Activated CD8-positive, alpha-beta memory T cell treated with anti-CD3 and anti-CD28 coated beads, Interleukin-2, amount 10 ng/mL, durations not matched to agents 7 days and 5 days (primary cell): ENCODE measurements around the gene CLMN. TPM values are rescaled to one million over a fixed set of nuclear protein-coding genes. Genes with fewer than 3 reads are reported as not detected.

Experiments used
- ATAC-seq: fragments of 150-1000 bp; cut with Tn5 transposase; one replicate; pipeline ENCODE4 v1.10.0; 2021; ENCODE audit warnings: moderate library complexity
- CTCF ChIA-PET: fragments of 350-600 bp; sonication (Branson Sonifier 250); formaldehyde crosslinking; loops from one replicate; lab custom pipeline; 2021; ENCODE audit warnings: antibody characterized with exemption; lab: Charles Lee
- DNase-seq: peaks from one replicate; pipeline ENCODE4 v3.0.0-alpha.2; 2020
- H3K27ac Mint-ChIP-seq: one replicate; pipeline ENCODE4 v1.8.0; 2021; ENCODE audit warnings: mild to moderate bottlenecking, mixed read lengths
- H3K27me3 Mint-ChIP-seq: one replicate; pipeline ENCODE4 v1.8.0; 2021; ENCODE audit warnings: mixed read lengths
- H3K36me3 Mint-ChIP-seq: one replicate; pipeline ENCODE4 v1.8.0; 2021; ENCODE audit warnings: mild to moderate bottlenecking, mixed read lengths
- H3K4me1 Mint-ChIP-seq: one replicate; pipeline ENCODE4 v1.8.0; 2021; ENCODE audit warnings: mixed read lengths
- H3K4me3 Mint-ChIP-seq: one replicate; pipeline ENCODE4 v1.8.0; 2021; ENCODE audit warnings: mild to moderate bottlenecking, moderate library complexity, mixed read lengths
- H3K9me3 Mint-ChIP-seq: one replicate; pipeline ENCODE4 v1.8.0; 2022; ENCODE audit warnings: low read depth, mixed read lengths
- total RNA-seq, 2 experiments: library from RNA; stranded (reverse); gene quantifications; one replicate each; pipeline ENCODE4 v1.2.3, GENCODE V29; 2021

The CLMN gene
- total RNA-seq, 2 experiments from 2014 or later, result 0.42 to 0.91 TPM

GRCh38 chr14:95311752-95312151, 8.0 kb downstream of the CLMN start:
- ATAC-seq (no peak), DNase-seq (no peak)
- H3K27me3 Mint-ChIP-seq, result peaks cover 33% of the 10 kb centered on the region

DNA sequence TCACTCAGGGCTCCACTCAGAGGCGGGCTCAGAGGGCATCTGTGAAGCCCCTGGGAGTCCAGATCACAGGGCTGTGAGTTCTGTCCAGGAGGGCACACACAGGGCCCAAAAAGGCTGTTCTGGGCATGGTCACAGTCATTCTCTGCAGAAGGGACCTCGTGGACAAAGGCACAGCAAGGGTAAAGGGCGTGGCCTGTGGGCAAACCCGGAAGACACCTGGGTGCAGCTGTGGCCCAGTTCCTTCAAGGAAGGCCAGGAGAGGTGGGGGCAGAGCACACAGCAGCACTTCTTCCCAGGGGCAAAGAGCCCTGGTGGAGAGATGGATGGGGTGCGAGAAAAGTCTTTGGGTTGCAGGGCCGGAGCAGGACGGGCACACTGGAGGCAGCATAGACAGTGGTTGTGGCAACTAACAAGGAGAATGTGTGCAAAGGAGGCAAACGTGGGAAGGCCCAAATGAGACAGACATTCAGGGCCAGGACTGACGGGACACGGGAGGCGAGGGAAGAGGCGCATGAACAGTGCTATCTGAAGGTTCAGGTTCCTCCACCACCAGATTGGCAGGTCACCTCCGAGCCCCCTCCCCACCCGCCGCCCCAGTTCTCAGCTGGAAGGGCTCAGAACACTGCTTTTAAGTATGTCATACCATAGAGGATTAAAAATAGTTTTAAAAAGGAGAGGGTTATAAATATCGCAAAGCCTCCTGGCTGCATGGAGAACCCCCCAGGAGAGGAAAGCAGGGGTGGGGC, 8.9 kb downstream of the CLMN start:
- ATAC-seq (no peak), DNase-seq (no peak)
- Mint-ChIP-seq H3K27me3 (peaks cover 25% of the 10 kb centered on the region), H3K36me3 (no peaks in the 10 kb centered on the region), H3K27ac (no peak overlapping the region), H3K9me3 (no peaks in the 10 kb centered on the region), H3K4me1 (peaks cover 15% of the 10 kb centered on the region), H3K4me3 (no peak overlapping the region)
- CTCF ChIA-PET, result no interaction called here

More at GRCh38 chr14:95311752-95312151, 8.0 kb downstream of the CLMN start:
- Mint-ChIP-seq H3K36me3 (no peaks in the 10 kb centered on the region), H3K9me3 (no peaks in the 10 kb centered on the region), H3K4me1 (peaks cover 15% of the 10 kb centered on the region), H3K27ac (no peak overlapping the region), H3K4me3 (no peak overlapping the region)
- CTCF ChIA-PET, result no interaction called here

DNA sequence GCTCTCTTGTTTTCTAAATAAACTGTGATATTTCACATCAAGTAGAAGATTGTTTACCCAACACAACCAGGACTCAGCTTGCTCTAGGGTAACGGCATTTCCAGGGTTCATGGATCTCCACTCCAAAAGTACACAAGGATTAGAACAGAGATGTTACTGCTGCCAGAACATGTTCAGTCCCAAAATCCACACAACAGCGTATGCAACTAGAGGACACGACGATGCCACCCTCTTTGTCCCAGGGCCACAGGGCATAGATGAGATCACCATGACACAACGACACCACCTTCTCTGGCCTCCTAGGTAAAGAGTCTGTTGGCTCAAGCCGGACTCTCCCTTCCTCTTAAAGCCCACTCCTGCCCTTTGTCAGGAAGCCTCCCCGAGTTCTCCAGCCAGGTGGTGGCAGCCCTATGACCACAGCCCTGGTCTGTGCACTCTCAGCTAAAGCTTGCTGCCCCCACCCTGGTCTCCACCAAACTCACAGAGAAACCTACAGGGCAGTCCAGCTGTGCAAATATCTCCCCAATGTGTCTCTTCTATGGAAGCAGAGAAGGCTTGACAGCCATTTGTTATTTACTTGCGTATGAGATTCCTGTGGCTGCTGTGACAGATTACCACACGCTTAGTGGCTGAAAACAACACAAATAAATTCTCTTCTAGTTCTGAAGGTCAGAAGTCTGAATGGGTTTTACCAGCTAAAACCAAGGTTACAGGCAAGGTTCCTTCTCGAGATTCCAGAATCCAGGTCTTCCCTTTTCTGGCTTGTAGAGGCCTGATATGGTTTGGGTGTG, 10.3 kb downstream of the CLMN start:
- Mint-ChIP-seq H3K9me3 (no peaks in the 10 kb centered on the region), H3K36me3 (no peaks in the 10 kb centered on the region), H3K27me3 (peaks cover 24% of the 10 kb centered on the region), H3K4me1 (peaks cover 9% of the 10 kb centered on the region), H3K4me3 (no peak overlapping the region), H3K27ac (no peak overlapping the region)
- DNase-seq (no peak), ATAC-seq (no peak)
- CTCF ChIA-PET, result no interaction called here

- Mint-ChIP-seq H3K27ac (no peak overlapping the region), H3K4me1 (no peaks in the 10 kb centered on the region), H3K4me3 (no peak overlapping the region), H3K27me3 (peaks cover 24% of the 10 kb centered on the region), H3K36me3 (no peaks in the 10 kb centered on the region), H3K9me3 (no peaks in the 10 kb centered on the region)
- ATAC-seq (no peak), DNase-seq (no peak)
- CTCF ChIA-PET, result no interaction called here
Measured at GRCh38 chr14:95308073-95308472, 11.6 kb downstream of the CLMN start.

DNA sequence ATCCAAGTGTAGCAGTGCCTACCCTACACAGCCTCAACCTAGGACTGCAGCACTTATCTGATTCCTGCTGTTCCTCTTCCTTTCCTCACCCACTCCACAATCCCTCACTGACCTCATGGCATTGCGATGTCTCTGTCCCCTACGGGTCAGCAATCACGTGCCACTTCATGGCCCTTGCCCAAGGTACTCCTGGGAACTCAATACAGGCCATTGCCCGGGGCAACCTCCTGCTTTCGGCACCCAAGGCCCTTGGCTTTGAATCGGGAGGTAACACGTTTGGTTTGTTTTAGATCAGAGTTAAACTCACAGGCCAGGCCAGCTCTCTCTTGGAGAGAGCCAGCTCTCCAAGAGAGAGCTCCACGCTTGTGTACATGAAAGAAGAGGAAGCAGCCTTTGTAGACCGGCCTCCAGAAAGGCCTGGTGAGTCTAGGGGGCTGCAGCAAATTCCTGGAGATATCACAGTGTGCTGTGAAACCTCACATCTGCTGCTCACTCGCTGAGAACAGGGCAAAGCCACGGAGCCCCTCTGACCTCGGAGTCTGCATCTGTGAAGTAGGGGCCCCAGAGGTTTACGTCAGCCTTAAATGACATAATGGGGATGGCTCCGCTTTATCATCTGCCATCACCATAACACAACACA, 12.2 kb downstream of the CLMN start:
- CTCF ChIA-PET, result no interaction called here
- Mint-ChIP-seq H3K36me3 (no peaks in the 10 kb centered on the region), H3K9me3 (no peaks in the 10 kb centered on the region), H3K27me3 (peaks cover 28% of the 10 kb centered on the region), H3K27ac (no peak overlapping the region), H3K4me3 (no peak overlapping the region), H3K4me1 (no peaks in the 10 kb centered on the region)
- no peak for DNase-seq
- no peak for ATAC-seq

DNA sequence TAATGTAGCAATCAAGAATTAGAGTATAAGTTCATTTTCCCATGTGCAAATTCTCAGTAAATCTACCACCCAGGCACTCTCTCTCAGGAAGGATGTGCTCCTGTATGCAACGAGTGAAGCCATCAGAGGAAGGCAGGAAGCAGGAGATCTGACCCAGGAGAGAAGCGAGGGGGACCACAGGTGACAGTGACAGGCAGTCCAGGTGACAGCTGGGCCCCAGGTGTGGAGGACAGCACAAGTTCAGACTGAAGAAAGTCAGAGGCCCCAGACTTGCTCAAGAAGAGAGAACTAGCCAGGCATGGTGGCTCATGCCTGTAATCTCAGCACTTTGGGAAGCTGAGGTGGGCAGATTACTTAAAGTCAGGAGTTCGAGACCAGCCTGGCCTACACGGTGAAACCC, 13.8 kb downstream of the CLMN start:
- Mint-ChIP-seq H3K4me3 (no peak overlapping the region), H3K27me3 (peaks cover 31% of the 10 kb centered on the region), H3K9me3 (no peaks in the 10 kb centered on the region), H3K27ac (no peak overlapping the region), H3K36me3 (no peaks in the 10 kb centered on the region), H3K4me1 (no peaks in the 10 kb centered on the region)
- CTCF ChIA-PET, result no interaction called here
- no peak for DNase-seq
- no peak for ATAC-seq

DNA sequence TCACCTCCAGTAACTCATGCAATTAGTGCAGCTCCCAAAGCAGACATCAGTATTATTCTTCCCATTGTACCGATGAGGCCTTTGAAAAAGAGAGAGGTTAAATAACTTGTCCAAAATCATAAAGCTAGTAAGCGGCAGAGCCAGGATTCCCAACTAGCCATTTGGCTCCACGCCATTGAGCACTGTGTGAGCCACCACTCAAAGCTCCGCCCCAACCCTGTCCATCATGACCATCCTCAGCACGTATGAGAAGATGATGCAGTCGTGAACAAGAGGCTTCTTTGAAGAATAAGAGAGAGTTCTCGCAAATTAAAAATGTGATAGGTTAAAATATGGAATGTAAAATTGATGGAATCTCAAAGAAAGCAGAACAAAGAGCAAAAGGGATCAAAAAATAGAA, 14.6 kb downstream of the CLMN start:
- peaks cover 3% of the 10 kb centered on the region for H3K4me1 Mint-ChIP-seq
- H3K27me3 Mint-ChIP-seq, result peaks cover 30% of the 10 kb centered on the region
- H3K4me3 Mint-ChIP-seq, result no peak overlapping the region
- ATAC-seq (no peak), DNase-seq (no peak)
- H3K9me3 Mint-ChIP-seq, result no peaks in the 10 kb centered on the region
- no peaks in the 10 kb centered on the region for H3K36me3 Mint-ChIP-seq
- no peak overlapping the region for H3K27ac Mint-ChIP-seq
- CTCF ChIA-PET, result no interaction called here

GRCh38 chr14:95304342-95304741, 15.4 kb downstream of the CLMN start:
- DNase-seq, result no peak
- H3K4me1 Mint-ChIP-seq, result peaks cover 5% of the 10 kb centered on the region
- CTCF ChIA-PET, result interaction anchor here (0.6 kb wide), 1 partner anchor 146 kb away, joined by 4 read pairs; no protein-coding TSS in a partner anchor
- peaks cover 33% of the 10 kb centered on the region for H3K27me3 Mint-ChIP-seq
- no peaks in the 10 kb centered on the region for H3K36me3 Mint-ChIP-seq
- H3K4me3 Mint-ChIP-seq, result no peak overlapping the region
- H3K27ac Mint-ChIP-seq, result no peak overlapping the region
- H3K9me3 Mint-ChIP-seq, result no peaks in the 10 kb centered on the region
- no peak for ATAC-seq

GRCh38 chr14:95303552-95303951, 16.2 kb downstream of the CLMN start:
- H3K4me1 Mint-ChIP-seq, result peaks cover 5% of the 10 kb centered on the region
- no peaks in the 10 kb centered on the region for H3K36me3 Mint-ChIP-seq
- no peak overlapping the region for H3K4me3 Mint-ChIP-seq
- peaks cover 33% of the 10 kb centered on the region for H3K27me3 Mint-ChIP-seq
- ATAC-seq, result no peak
- no peak for DNase-seq
- no peaks in the 10 kb centered on the region for H3K9me3 Mint-ChIP-seq
- CTCF ChIA-PET, result no interaction called here
- H3K27ac Mint-ChIP-seq, result no peak overlapping the region

- Mint-ChIP-seq H3K36me3 (no peaks in the 10 kb centered on the region), H3K27ac (no peak overlapping the region), H3K4me1 (peaks cover 5% of the 10 kb centered on the region), H3K4me3 (no peak overlapping the region), H3K27me3 (peaks cover 35% of the 10 kb centered on the region), H3K9me3 (no peaks in the 10 kb centered on the region)
- ATAC-seq, result no peak
- CTCF ChIA-PET, result no interaction called here
- no peak for DNase-seq
Measured at GRCh38 chr14:95302667-95303506, 16.8 kb downstream of the CLMN start.

GRCh38 chr14:95301527-95302187, 18.1 kb downstream of the CLMN start:
- no peak overlapping the region for H3K4me3 Mint-ChIP-seq
- DNase-seq (no peak), ATAC-seq (no peak)
- H3K27ac Mint-ChIP-seq, result no peak overlapping the region
- H3K36me3 Mint-ChIP-seq, result no peaks in the 10 kb centered on the region
- H3K4me1 Mint-ChIP-seq, result peaks cover 5% of the 10 kb centered on the region
- peaks cover 29% of the 10 kb centered on the region for H3K27me3 Mint-ChIP-seq
- no peaks in the 10 kb centered on the region for H3K9me3 Mint-ChIP-seq
- CTCF ChIA-PET, result no interaction called here

- Mint-ChIP-seq H3K4me3 (no peak overlapping the region), H3K27ac (no peak overlapping the region), H3K36me3 (no peaks in the 10 kb centered on the region), H3K9me3 (no peaks in the 10 kb centered on the region), H3K27me3 (peaks cover 37% of the 10 kb centered on the region), H3K4me1 (peaks cover 5% of the 10 kb centered on the region)
- no peak for DNase-seq
- no peak for ATAC-seq
- CTCF ChIA-PET, result interaction anchor here (0.6 kb wide), 1 partner anchor 562 kb away, joined by 3 read pairs; no protein-coding TSS in a partner anchor
Measured at GRCh38 chr14:95300697-95301526, 18.8 kb downstream of the CLMN start.
